RWPE2 (cell line): ENCODE measurements around the gene CHST9.

Experiments used
- ATAC-seq: fragments of 200-7000 bp; cut with Tn5 transposase; 3 replicates; pipeline ENCODE4 v1.9.1; 2021; ENCODE audit warnings: low read depth
- DNase-seq: peaks from one replicate; pipeline ENCODE4 v3.0.0-alpha.2; 2020; ENCODE audit warnings: low spot score
- H3K27ac ChIP-seq: fragments of 450-650 bp; 2 replicates; pipeline ENCODE4 v1.5.1; 2017; ENCODE audit warnings: mild to moderate bottlenecking; ENCODE audit not compliant: poor library complexity, severe bottlenecking
- H3K27me3 ChIP-seq: fragments of 250-450 bp; sonication (Bioruptor Pico); 2 replicates; pipeline ENCODE4 v1.5.1; 2021; ENCODE audit warnings: mild to moderate bottlenecking, moderate library complexity; ENCODE audit not compliant: insufficient read depth, poor library complexity, severe bottlenecking
- H3K36me3 ChIP-seq: fragments of 250-450 bp; sonication (Bioruptor Pico); 2 replicates; pipeline ENCODE4 v1.5.1; 2020; ENCODE audit warnings: low read depth, mild to moderate bottlenecking, moderate library complexity
- H3K4me1 ChIP-seq: fragments of 250-450 bp; sonication (Bioruptor Pico); 2 replicates; pipeline ENCODE4 v1.5.1; 2021; ENCODE audit warnings: mild to moderate bottlenecking, moderate library complexity; ENCODE audit not compliant: insufficient read depth, poor library complexity, severe bottlenecking
- H3K4me3 ChIP-seq: fragments of 250-450 bp; sonication (Bioruptor Pico); 2 replicates; pipeline ENCODE4 v1.5.1; 2021; ENCODE audit warnings: mild to moderate bottlenecking, moderate library complexity; ENCODE audit not compliant: severe bottlenecking
- H3K9me3 ChIP-seq: fragments of 250-450 bp; sonication (Bioruptor Pico); 2 replicates; pipeline ENCODE4 v1.5.1; 2021; ENCODE audit warnings: mild to moderate bottlenecking, moderate library complexity; ENCODE audit not compliant: severe bottlenecking
- CTCF ChIP-seq: fragments of 450-650 bp; IDR thresholded peaks from one replicate; pipeline ENCODE4 v1.5.1; 2017; ENCODE audit warnings: mild to moderate bottlenecking, moderate library complexity; ENCODE audit not compliant: poor library complexity, severe bottlenecking

Gene CHST9

DNA sequence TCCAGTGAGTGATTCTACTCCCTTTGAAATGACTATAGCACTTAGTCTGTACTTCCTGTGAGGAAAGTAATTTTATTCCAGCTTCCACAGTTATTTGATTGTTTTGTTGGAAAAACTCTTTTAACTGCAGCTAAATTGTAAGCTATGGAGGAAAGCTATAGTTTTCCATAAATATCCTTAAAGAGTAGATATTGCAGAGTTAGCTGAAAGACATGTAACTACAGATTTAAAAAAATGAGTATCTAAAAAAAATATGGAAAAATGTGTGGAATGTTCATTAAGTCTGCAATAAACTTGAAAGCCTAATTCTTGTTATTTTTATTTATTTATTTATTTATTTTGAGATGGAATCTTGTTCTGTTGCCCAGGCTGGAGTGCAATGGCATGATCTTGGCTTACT lies 262.8 kb downstream of the CHST9 start:
- Histone ChIP-seq H3K4me1 (no peaks in the 10 kb centered on the region), H3K36me3 (no peaks in the 10 kb centered on the region), H3K9me3 (no peaks in the 10 kb centered on the region), H3K27me3 (no peaks in the 10 kb centered on the region), H3K4me3 (no peak overlapping the region), H3K27ac (no peak overlapping the region)
- no peak for DNase-seq
- no peak for ATAC-seq
- no peak for TF ChIP-seq CTCF

DNA sequence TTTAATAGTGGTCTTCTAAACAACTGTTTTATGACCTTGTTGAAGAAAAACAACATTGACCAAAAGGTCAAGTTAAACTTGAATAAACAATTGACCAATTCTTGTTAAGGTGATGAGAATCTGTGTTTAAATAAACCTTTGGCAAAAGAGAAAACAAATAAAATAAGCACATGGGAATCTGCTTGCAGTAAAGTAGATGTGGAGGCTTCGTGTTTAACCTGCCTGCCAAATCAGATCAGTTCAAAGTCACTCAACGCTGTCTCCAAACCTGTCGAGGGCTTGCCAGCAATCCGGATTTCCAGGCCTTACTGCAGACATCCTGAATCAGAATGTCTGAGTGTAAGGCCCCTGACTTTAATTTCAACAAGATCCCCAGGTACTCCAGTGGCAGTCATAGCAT lies 264.5 kb downstream of the CHST9 start:
- no peak for ATAC-seq
- no peak for DNase-seq
- Histone ChIP-seq H3K36me3 (no peaks in the 10 kb centered on the region), H3K9me3 (no peaks in the 10 kb centered on the region), H3K4me1 (no peaks in the 10 kb centered on the region), H3K27me3 (peaks cover 3% of the 10 kb centered on the region), H3K27ac (no peak overlapping the region), H3K4me3 (no peak overlapping the region)
- TF ChIP-seq CTCF: no peak

- DNase-seq (no peak), ATAC-seq (no peak)
- Histone ChIP-seq H3K4me1 (no peaks in the 10 kb centered on the region), H3K4me3 (no peak overlapping the region), H3K36me3 (no peaks in the 10 kb centered on the region), H3K27me3 (peaks cover 3% of the 10 kb centered on the region), H3K27ac (no peak overlapping the region), H3K9me3 (no peaks in the 10 kb centered on the region)
- TF ChIP-seq CTCF: no peak
Measured at GRCh38 chr18:26919627-26920026, 265.5 kb downstream of the CHST9 start.

GRCh38 chr18:26919201-26919600 lies 265.9 kb downstream of the CHST9 start:
- no peak for TF ChIP-seq CTCF
- no peaks in the 10 kb centered on the region for H3K9me3 ChIP-seq

GRCh38 chr18:26911840-26912239 lies 273.3 kb downstream of the CHST9 start:
- Histone ChIP-seq H3K4me3 (no peak overlapping the region), H3K36me3 (no peaks in the 10 kb centered on the region), H3K27me3 (peaks cover 6% of the 10 kb centered on the region), H3K4me1 (no peaks in the 10 kb centered on the region), H3K9me3 (no peaks in the 10 kb centered on the region), H3K27ac (no peak overlapping the region)
- no peak for ATAC-seq
- DNase-seq: no peak
- TF ChIP-seq CTCF: no peak

More at GRCh38 chr18:26919201-26919600, 265.9 kb downstream of the CHST9 start:
- Histone ChIP-seq H3K27ac (no peak overlapping the region), H3K4me3 (no peak overlapping the region), H3K36me3 (no peaks in the 10 kb centered on the region), H3K27me3 (peaks cover 6% of the 10 kb centered on the region), H3K4me1 (no peaks in the 10 kb centered on the region)
- ATAC-seq: no peak
- DNase-seq: no peak
